DND-41 (cell line): ENCODE measurements around the gene OR2B6.

Experiments
- ATAC-seq: fragments of 200-7000 bp; cut with Tn5 transposase; 3 replicates; pipeline ENCODE4 v1.9.1; 2021; ENCODE audit warnings: low read depth; ENCODE audit not compliant: insufficient read depth
- DNase-seq: peaks from one replicate; pipeline ENCODE4 v3.0.0-alpha.2; 2020
- H2AFZ ChIP-seq: 2 replicates; pipeline ENCODE4 v1.6.0; 2012; ENCODE audit warnings: low read depth, low read length
- H3K27ac ChIP-seq: 2 replicates; pipeline ENCODE4 v1.5.1; 2012; ENCODE audit warnings: low read length, inconsistent platforms
- H3K27me3 ChIP-seq: fragments of 200-600 bp; sonication (generic); 2 replicates; pipeline ENCODE4 v1.6.0; 2012; ENCODE audit warnings: low read length, mild to moderate bottlenecking, inconsistent platforms; ENCODE audit not compliant: insufficient read depth, poor library complexity
- H3K36me3 ChIP-seq: 2 replicates; pipeline ENCODE4 v1.5.1; 2012; ENCODE audit warnings: low read length, inconsistent platforms; ENCODE audit not compliant: insufficient read depth
- H3K4me1 ChIP-seq: 2 replicates; pipeline ENCODE4 v1.5.1; 2012; ENCODE audit warnings: mild to moderate bottlenecking, low read length; ENCODE audit not compliant: insufficient read depth
- H3K4me2 ChIP-seq: 2 replicates; pipeline ENCODE4 v1.6.0; 2012; ENCODE audit warnings: mild to moderate bottlenecking, moderate library complexity, low read length, inconsistent platforms; ENCODE audit not compliant: insufficient read depth
- H3K4me3 ChIP-seq, 2 experiments: fragments of 200-600 bp in 1 of 2; shearing (Covaris generic) in 1 of 2; 2 replicates each; pipeline ENCODE4 v1.5.1; 2012 to 2016; ENCODE audit warnings: inconsistent platforms in 2 of 2, low read length in 2 of 2, mild to moderate bottlenecking in 2 of 2, low read depth in 1 of 2, moderate library complexity in 1 of 2
- H3K79me2 ChIP-seq: 2 replicates; pipeline ENCODE4 v1.6.0; 2012; ENCODE audit warnings: low read length, inconsistent platforms; ENCODE audit not compliant: insufficient read depth
- H3K9ac ChIP-seq: 2 replicates; pipeline ENCODE4 v1.6.0; 2012; ENCODE audit warnings: low read depth, mild to moderate bottlenecking, inconsistent platforms, low read length, moderate library complexity
- H3K9me3 ChIP-seq: 2 replicates; pipeline ENCODE4 v1.5.1; 2012; ENCODE audit warnings: low read length, moderate library complexity, mild to moderate bottlenecking, inconsistent platforms; ENCODE audit not compliant: insufficient read depth, severe bottlenecking
- H4K20me1 ChIP-seq: 2 replicates; pipeline ENCODE4 v1.6.0; 2012; ENCODE audit warnings: low read length; ENCODE audit not compliant: insufficient read depth
- CTCF ChIP-seq: IDR thresholded peaks from 2 replicates; pipeline ENCODE4 v1.5.1; 2012; ENCODE audit warnings: borderline replicate concordance, low read length, moderate library complexity, mild to moderate bottlenecking; ENCODE audit not compliant: poor library complexity, severe bottlenecking; ENCODE audit errors: extremely low read depth
- EZH2 ChIP-seq: IDR thresholded peaks from 3 replicates; pipeline ENCODE4 v1.6.1; 2012; ENCODE audit warnings: borderline replicate concordance, low read depth, mild to moderate bottlenecking, moderate library complexity, low read length, inconsistent platforms; ENCODE audit not compliant: severe bottlenecking

Gene OR2B6

GRCh38 chr6:27977387-27977786 lies 20.3 kb downstream of the OR2B6 start:
- TF ChIP-seq CTCF (no peak), EZH2 (no peak)
- no peak overlapping the region for H3K9ac ChIP-seq
- DNase-seq (no peak), ATAC-seq (no peak)
- no peaks in the 10 kb centered on the region for H4K20me1 ChIP-seq
- H3K4me1 ChIP-seq, result no peaks in the 10 kb centered on the region
- H2AFZ ChIP-seq, result no peak overlapping the region
- H3K79me2 ChIP-seq, result no peaks in the 10 kb centered on the region
- H3K4me3 ChIP-seq, result no peak overlapping the region
- H3K4me2 ChIP-seq, result no peak overlapping the region
- no peak overlapping the region for H3K27ac ChIP-seq
- no peaks in the 10 kb centered on the region for H3K9me3 ChIP-seq
- no peaks in the 10 kb centered on the region for H3K27me3 ChIP-seq
- H3K36me3 ChIP-seq, result no peaks in the 10 kb centered on the region

- no peaks in the 10 kb centered on the region for H3K79me2 ChIP-seq
- no peak overlapping the region for H3K4me2 ChIP-seq
- no peaks in the 10 kb centered on the region for H3K36me3 ChIP-seq
- ATAC-seq (no peak), DNase-seq (no peak)
- no peaks in the 10 kb centered on the region for H3K27me3 ChIP-seq
- no peaks in the 10 kb centered on the region for H3K4me1 ChIP-seq
- H3K4me3 ChIP-seq, result no peak overlapping the region
- H4K20me1 ChIP-seq, result no peaks in the 10 kb centered on the region
- H2AFZ ChIP-seq, result no peak overlapping the region
- H3K27ac ChIP-seq, result no peak overlapping the region
- TF ChIP-seq EZH2 (no peak), CTCF (no peak)
- no peak overlapping the region for H3K9ac ChIP-seq
- no peaks in the 10 kb centered on the region for H3K9me3 ChIP-seq
Measured at GRCh38 chr6:27978705-27979104, 21.7 kb downstream of the OR2B6 start.

- Histone ChIP-seq H3K4me3 (no peak overlapping the region), H3K79me2 (no peaks in the 10 kb centered on the region), H3K4me2 (no peak overlapping the region), H3K27me3 (no peaks in the 10 kb centered on the region), H3K36me3 (no peaks in the 10 kb centered on the region), H3K27ac (no peak overlapping the region), H3K4me1 (no peaks in the 10 kb centered on the region), H2AFZ (no peak overlapping the region), H4K20me1 (no peaks in the 10 kb centered on the region), H3K9ac (no peak overlapping the region), H3K9me3 (no peaks in the 10 kb centered on the region)
- no peak for TF ChIP-seq EZH2
- TF ChIP-seq CTCF, result no peak
- ATAC-seq (no peak), DNase-seq (no peak)
Measured at GRCh38 chr6:27980111-27980510, 23.1 kb downstream of the OR2B6 start.
